Activated CD8-positive, alpha-beta T cell treated with anti-CD3 and anti-CD28 coated beads for 36 hours (primary cell): ENCODE data around the gene ARHGEF16. TPM values are rescaled to one million over a fixed set of nuclear protein-coding genes. Genes with fewer than 3 reads are reported as not detected.

Source experiments
- ATAC-seq: fragments of 200-7000 bp; cut with Tn5 transposase; one replicate; pipeline ENCODE4 v1.10.0; 2021; ENCODE audit warnings: mild to moderate bottlenecking, moderate library complexity
- CTCF ChIA-PET: fragments of 350-600 bp; sonication (Branson Sonifier 250); formaldehyde crosslinking; loops from one replicate; lab custom pipeline; 2021; ENCODE audit warnings: antibody characterized with exemption; lab: Charles Lee
- POLR2A ChIA-PET: fragments of 350-600 bp; sonication (Branson Sonifier 250); formaldehyde crosslinking; loops from one replicate; lab custom pipeline; 2021; ENCODE audit warnings: antibody characterized with exemption; lab: Charles Lee
- DNase-seq: peaks from one replicate; pipeline ENCODE4 v3.0.0-alpha.2; 2020
- H3K27ac Mint-ChIP-seq: one replicate; pipeline ENCODE4 v1.8.0; 2021; ENCODE audit warnings: mild to moderate bottlenecking, mixed read lengths
- H3K27me3 Mint-ChIP-seq: one replicate; pipeline ENCODE4 v1.8.0; 2021; ENCODE audit warnings: mixed read lengths
- H3K36me3 Mint-ChIP-seq: one replicate; pipeline ENCODE4 v1.8.0; 2021; ENCODE audit warnings: low read depth, mixed read lengths
- H3K4me1 Mint-ChIP-seq: one replicate; pipeline ENCODE4 v1.8.0; 2021; ENCODE audit warnings: low read depth, mixed read lengths
- H3K4me3 Mint-ChIP-seq: one replicate; pipeline ENCODE4 v1.8.0; 2021; ENCODE audit warnings: mild to moderate bottlenecking, moderate library complexity, mixed read lengths
- H3K9me3 Mint-ChIP-seq: one replicate; pipeline ENCODE4 v1.8.0; 2021; ENCODE audit warnings: mixed read lengths
- CTCF ChIP-seq: fragments of 200-600 bp; IDR thresholded peaks from one replicate; pipeline ENCODE4 v1.8.0; 2022; ENCODE audit warnings: antibody characterized with exemption, mild to moderate bottlenecking
- intact Hi-C: fragments of 100-400 bp; cut with micrococcal nuclease; formaldehyde crosslinking; loops from one replicate; pipeline ENCODE4 v1.10.0; 2022
- total RNA-seq, 2 experiments: library from RNA; stranded (reverse); gene quantifications; one replicate each; pipeline ENCODE4 v1.2.3, GENCODE V29; 2021

Gene ARHGEF16
- total RNA-seq, 2 experiments from 2014 or later = not detected

GRCh38 chr1:3507636-3508275 lies 53.3 kb downstream of the ARHGEF16 start:
- intact Hi-C loops = no loop called here
- CTCF ChIA-PET = interaction anchor here (0.7 to 1.6 kb wide), 2 partner anchors 11 to 111 kb away, joined by 3 to 4 read pairs; no protein-coding TSS in a partner anchor
- H3K4me3 Mint-ChIP-seq = no peak overlapping the region
- H3K27me3 Mint-ChIP-seq = no peaks in the 10 kb centered on the region
- no peak for DNase-seq
- H3K27ac Mint-ChIP-seq = no peak overlapping the region
- no peaks in the 10 kb centered on the region for H3K36me3 Mint-ChIP-seq
- ATAC-seq = no peak
- peaks cover 3% of the 10 kb centered on the region for H3K4me1 Mint-ChIP-seq
- no peaks in the 10 kb centered on the region for H3K9me3 Mint-ChIP-seq
- no peak for TF ChIP-seq CTCF
- POLR2A ChIA-PET = no interaction called here

GRCh38 chr1:3508757-3509415 lies 54.4 kb downstream of the ARHGEF16 start:
- peaks cover 3% of the 10 kb centered on the region for H3K4me1 Mint-ChIP-seq
- POLR2A ChIA-PET = no interaction called here
- CTCF ChIA-PET = interaction anchor here (1.3 to 1.6 kb wide), 2 partner anchors 18 to 110 kb away, joined by 3 to 4 read pairs; no protein-coding TSS in a partner anchor
- intact Hi-C loops = no loop called here
- no peaks in the 10 kb centered on the region for H3K9me3 Mint-ChIP-seq
- ATAC-seq (no peak), DNase-seq (no peak)
- TF ChIP-seq CTCF = no peak
- H3K27ac Mint-ChIP-seq = no peak overlapping the region
- H3K36me3 Mint-ChIP-seq = no peaks in the 10 kb centered on the region
- H3K27me3 Mint-ChIP-seq = no peaks in the 10 kb centered on the region
- H3K4me3 Mint-ChIP-seq = no peak overlapping the region

- DNase-seq (no peak), ATAC-seq (no peak)
- Mint-ChIP-seq H3K27me3 (no peaks in the 10 kb centered on the region), H3K9me3 (no peaks in the 10 kb centered on the region), H3K4me1 (peaks cover 3% of the 10 kb centered on the region), H3K4me3 (no peak overlapping the region), H3K27ac (no peak overlapping the region), H3K36me3 (no peaks in the 10 kb centered on the region)
- TF ChIP-seq CTCF = no peak
- CTCF ChIA-PET = interaction anchor here (1.3 kb wide), 1 partner anchor 19 kb away, joined by 3 read pairs; no protein-coding TSS in a partner anchor
- POLR2A ChIA-PET = no interaction called here
- intact Hi-C loops = no loop called here
Measured at GRCh38 chr1:3509721-3510120, 55.3 kb downstream of the ARHGEF16 start.

GRCh38 chr1:3510136-3510955 lies 55.9 kb downstream of the ARHGEF16 start:
- POLR2A ChIA-PET = no interaction called here
- ATAC-seq (no peak), DNase-seq (no peak)
- TF ChIP-seq CTCF = no peak
- no peaks in the 10 kb centered on the region for H3K36me3 Mint-ChIP-seq
- H3K9me3 Mint-ChIP-seq = no peaks in the 10 kb centered on the region
- intact Hi-C loops = no loop called here
- no peak overlapping the region for H3K4me3 Mint-ChIP-seq
- no peak overlapping the region for H3K27ac Mint-ChIP-seq
- peaks cover 3% of the 10 kb centered on the region for H3K4me1 Mint-ChIP-seq
- CTCF ChIA-PET = interaction anchor here (1.3 kb wide), 1 partner anchor 19 kb away, joined by 3 read pairs; no protein-coding TSS in a partner anchor
- H3K27me3 Mint-ChIP-seq = no peaks in the 10 kb centered on the region

- DNase-seq (no peak), ATAC-seq (no peak)
- no peak for TF ChIP-seq CTCF
- POLR2A ChIA-PET = no interaction called here
- H3K36me3 Mint-ChIP-seq = no peaks in the 10 kb centered on the region
- intact Hi-C loops = no loop called here
- no peaks in the 10 kb centered on the region for H3K27me3 Mint-ChIP-seq
- H3K9me3 Mint-ChIP-seq = no peaks in the 10 kb centered on the region
- H3K4me1 Mint-ChIP-seq = peaks cover 3% of the 10 kb centered on the region
- CTCF ChIA-PET = no interaction called here
- H3K4me3 Mint-ChIP-seq = no peak overlapping the region
- no peak overlapping the region for H3K27ac Mint-ChIP-seq
Measured at GRCh38 chr1:3510956-3511250, 56.4 kb downstream of the ARHGEF16 start.
